GM12878 (cell line): ENCODE results near the gene ACTL7A. TPM values are rescaled to one million over a fixed set of nuclear protein-coding genes. Genes with fewer than 3 reads are reported as not detected.

Source experiments
- ATAC-seq: fragments of 200-7000 bp; cut with Tn5 transposase; 3 replicates; pipeline ENCODE4 v1.9.1; 2020; ENCODE audit warnings: mild to moderate bottlenecking, moderate library complexity
- BruUV-seq: library from RNA; stranded (reverse); fragments of 400-500 nt; replicated peaks from 2 replicates; lab custom pipeline; 2021; lab: Mats Ljungman, UMichigan
- CTCF ChIA-PET: fragments of 300-600 bp; sonication (Branson Sonifier 250); formaldehyde crosslinking; extraction: SDS; loops from one replicate; lab custom pipeline; 2021; ENCODE audit warnings: inconsistent platforms; lab: Yijun Ruan, JAX
- POLR2A ChIA-PET: fragments of 350-600 bp; formaldehyde crosslinking; extraction: SDS; loops from one replicate; lab custom pipeline; 2021; ENCODE audit warnings: inconsistent platforms; lab: Charles Lee
- RAD21 ChIA-PET: fragments of 300-600 bp; sonication (Branson Sonifier 250); formaldehyde crosslinking; loops from one replicate; lab custom pipeline; 2023; ENCODE audit warnings: antibody characterized with exemption; ENCODE audit not compliant: unreplicated experiment; lab: Charles Lee
- SMC1A ChIA-PET: fragments of 300-600 bp; sonication (Branson Sonifier 250); formaldehyde crosslinking; loops from one replicate; lab custom pipeline; 2023; ENCODE audit not compliant: unreplicated experiment, uncharacterized antibody; lab: Charles Lee
- DNase-seq: peaks from one replicate; pipeline ENCODE4 v3.0.0-alpha.2; 2011; ENCODE audit warnings: low read depth, low spot score
- FAIRE-seq: peaks from 3 replicates; lab custom pipeline; 2011; peaks lifted over from hg19 to GRCh38; lab: Jason Lieb, UNC
- H2AFZ ChIP-seq: 2 replicates; pipeline ENCODE4 v1.6.0; 2011; ENCODE audit warnings: low read depth, low read length, control low read depth; ENCODE audit not compliant: control insufficient read depth
- H3K27ac ChIP-seq: 2 replicates; pipeline ENCODE4 v1.5.1; 2011; ENCODE audit warnings: control low read depth; ENCODE audit not compliant: control insufficient read depth, insufficient read depth
- H3K27me3 ChIP-seq, 2 experiments: replicated peaks in 1 of 2; 2 replicates each; pipeline versions ENCODE4 v1.6.0 to v1.6.1; 2011; ENCODE audit warnings: low read length in 1 of 2; ENCODE audit not compliant: control insufficient read depth in 2 of 2, insufficient read depth in 2 of 2
- H3K36me3 ChIP-seq, 2 experiments: 2 replicates each; pipeline ENCODE4 v1.5.1; 2011; ENCODE audit warnings: low read length in 1 of 2; ENCODE audit not compliant: control insufficient read depth in 2 of 2, insufficient read depth in 2 of 2
- H3K4me1 ChIP-seq: 2 replicates; pipeline ENCODE4 v1.6.1; 2011; ENCODE audit warnings: mild to moderate bottlenecking, low read length, moderate library complexity, mixed read lengths; ENCODE audit not compliant: control insufficient read depth, insufficient read depth
- H3K4me2 ChIP-seq: 2 replicates; pipeline ENCODE4 v1.6.0; 2011; ENCODE audit warnings: control low read depth; ENCODE audit not compliant: control insufficient read depth, insufficient read depth
- H3K4me3 ChIP-seq: fragments of 200-600 bp; sonication (generic); 2 replicates; pipeline ENCODE4 v1.5.1; 2016
- H3K79me2 ChIP-seq: 2 replicates; pipeline ENCODE4 v1.6.0; 2011; ENCODE audit warnings: low read length; ENCODE audit not compliant: control insufficient read depth, insufficient read depth
- H3K9ac ChIP-seq: 2 replicates; pipeline ENCODE4 v1.8.0; 2011; ENCODE audit warnings: low read length, control low read depth, mixed read lengths; ENCODE audit not compliant: control insufficient read depth, insufficient read depth
- H3K9me3 ChIP-seq: replicated peaks from 3 replicates; pipeline ENCODE4 v1.5.1; 2011; ENCODE audit warnings: mild to moderate bottlenecking, low read length; ENCODE audit not compliant: control insufficient read depth, insufficient read depth
- H4K20me1 ChIP-seq: 2 replicates; pipeline ENCODE4 v1.6.0; 2011; ENCODE audit not compliant: control insufficient read depth, insufficient read depth
- MEF2B ChIP-seq: fragments of 450-650 bp; IDR thresholded peaks from 2 replicates; pipeline ENCODE4 v1.6.1; 2018; ENCODE audit warnings: mild to moderate bottlenecking, moderate library complexity; ENCODE audit not compliant: partially characterized antibody, poor library complexity, severe bottlenecking
- TAF1 ChIP-seq: IDR thresholded peaks from 2 replicates; pipeline ENCODE4 v1.6.1; 2011; ENCODE audit warnings: mild to moderate bottlenecking, low read depth, low read length, borderline replicate concordance
- ZNF217 ChIP-seq: fragments of 450-650 bp; IDR thresholded peaks from 2 replicates; pipeline ENCODE4 v1.6.1; 2017; ENCODE audit warnings: antibody characterized with exemption, mild to moderate bottlenecking
- WGBS: methylation state at CpG from one replicate; pipeline ENCODE4 v1.1.6; 2016; ENCODE audit warnings: low lambda C conversion rate; ENCODE audit not compliant: insufficient replicate concordance, insufficient coverage; ENCODE audit errors: missing lambda C conversion rate; 5-methylcytosine and 5-hydroxymethylcytosine counted together
- in situ Hi-C: fragments of 300-500 bp; cut with MboI; formaldehyde crosslinking; loops from 9 replicates; pipeline ENCODE4 v1.14.3; 2018; ENCODE audit warnings: mixed read lengths
- intact Hi-C: fragments of 100-400 bp; cut with micrococcal nuclease; formaldehyde crosslinking; loops from one replicate; pipeline ENCODE4 v1.14.2; 2022; ENCODE audit not compliant: unreplicated experiment
- polyA plus RNA-seq, 11 experiments: library from polyadenylated mRNA; depleted of rRNA in 4 of 11; unstranded in 6 of 11; stranded (reverse) in 5 of 11; fragments of >200 nt; fragmentation: Nextera tagmentation in 4 of 11; fragmentation: Illumina TruSeq in 1 of 11; extraction: Ambion mirVana in 4 of 11; extraction: Trizol in 1 of 11; gene quantifications; 1 replicate in 1 of 11; 2 replicates in 10 of 11; pipeline versions ENCODE4 v1.2.1 to v1.2.3, GENCODE V29; 2011 to 2016; ENCODE audit warnings: inconsistent platforms in 2 of 11, missing spikeins in 2 of 11, low read depth in 1 of 11
- total RNA-seq, 4 experiments: library from RNA; depleted of rRNA in 3 of 4; stranded (reverse); fragments of >200 nt in 3 of 4; fragmentation: Illumina TruSeq in 1 of 4; extraction: Trizol in 1 of 4; gene quantifications; 2 replicates each; pipeline versions ENCODE4 v1.2.1 to v1.2.3, GENCODE V29; 2013 to 2021

ACTL7A gene
- total and polyA plus RNA-seq, 10 of the 15 experiments (the other 5 are each of a cell fraction or from before 2014, with no cell fraction given), result not detected

DNA sequence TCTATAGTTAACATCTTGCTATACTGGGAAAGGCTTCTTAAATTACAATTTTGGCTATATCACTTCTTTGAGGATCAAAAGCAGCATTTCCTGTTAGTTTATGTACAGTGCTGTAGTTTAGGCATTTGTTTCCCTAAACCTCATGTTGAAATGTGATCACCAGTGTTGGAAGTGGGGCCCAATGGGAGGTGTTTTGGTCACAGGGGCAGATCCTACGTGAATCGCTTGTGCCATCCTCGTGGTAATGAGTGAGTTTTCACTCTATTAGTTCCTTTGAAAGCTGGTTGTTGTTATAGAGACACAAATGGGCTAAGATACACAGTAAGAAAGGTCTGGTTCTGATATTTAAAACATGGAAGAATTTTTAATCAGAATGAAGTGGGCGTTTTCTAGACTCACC is 5.8 kb downstream of the ACTL7A start:
- ChIA-PET POLR2A (no interaction called here), RAD21 (no interaction called here), CTCF (no interaction called here), SMC1A (no interaction called here)
- no peak overlapping the region for H3K4me2 ChIP-seq
- H3K27me3 ChIP-seq, result no peaks in the 10 kb centered on the region
- H3K9me3 ChIP-seq, result no peaks in the 10 kb centered on the region
- H3K9ac ChIP-seq, result no peak overlapping the region
- no peak for FAIRE-seq
- H3K4me1 ChIP-seq, result no peaks in the 10 kb centered on the region
- ATAC-seq, result no peak
- in situ Hi-C loops, result no loop called here
- WGBS, result 84% methylated on average over 4 of the region's 4 CpGs
- H3K36me3 ChIP-seq, result peaks cover 0 to 2% of the 10 kb centered on the region in 2 experiments; a peak in 2 of 4 replicates
- no peak for TF ChIP-seq ZNF217
- no peak for TF ChIP-seq MEF2B
- no peaks in the 10 kb centered on the region for H3K79me2 ChIP-seq
- H2AFZ ChIP-seq, result no peak overlapping the region
- H4K20me1 ChIP-seq, result no peaks in the 10 kb centered on the region
- intact Hi-C loops, result no loop called here
- no peak overlapping the region for H3K4me3 ChIP-seq
- DNase-seq, result no peak
- no TSS peak for BruUV-seq
- H3K27ac ChIP-seq, result no peak overlapping the region

DNA sequence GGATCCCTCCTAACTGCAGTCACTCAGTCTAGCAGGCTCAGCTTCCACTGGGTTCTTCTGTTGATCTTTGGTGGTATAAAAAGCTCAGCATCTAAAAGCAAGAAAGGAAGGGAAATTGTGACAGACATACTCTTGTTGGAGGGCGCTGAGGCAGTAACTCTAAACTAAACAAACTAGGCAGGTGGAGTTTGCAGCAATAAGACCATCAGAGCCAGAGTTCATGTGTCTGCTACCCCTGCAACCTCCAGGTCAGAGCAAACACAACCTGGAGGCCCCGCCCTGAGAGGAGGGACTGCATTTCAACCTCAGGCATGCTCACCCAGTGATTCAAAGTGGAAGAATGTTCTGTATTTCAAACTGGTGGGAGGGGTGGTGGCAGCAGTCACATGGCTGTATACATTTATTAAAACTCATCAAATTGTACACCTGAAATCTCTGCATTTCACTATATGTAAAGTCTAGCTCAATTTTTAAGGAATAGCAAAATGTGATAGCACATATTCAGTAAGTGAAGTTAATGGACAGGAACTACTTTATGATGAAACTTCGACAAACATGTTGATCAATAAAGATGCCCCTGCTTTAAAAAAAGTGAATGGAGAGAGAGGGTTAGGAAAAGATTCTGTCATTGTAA is 7.1 kb downstream of the ACTL7A start:
- in situ Hi-C loops, result no loop called here
- H3K79me2 ChIP-seq, result no peaks in the 10 kb centered on the region
- H3K36me3 ChIP-seq, result peaks cover 1 to 2% of the 10 kb centered on the region in 2 experiments
- no peak overlapping the region for H2AFZ ChIP-seq
- H3K27me3 ChIP-seq, result no peaks in the 10 kb centered on the region
- H3K4me1 ChIP-seq, result no peaks in the 10 kb centered on the region
- WGBS, result 92% methylated on average over 3 of the region's 3 CpGs
- no peak overlapping the region for H3K4me2 ChIP-seq
- TF ChIP-seq TAF1, result no peak
- RAD21 ChIA-PET, result no interaction called here
- SMC1A ChIA-PET, result interaction anchor here (0.9 to 1.6 kb wide), 3 partner anchors 10 to 21 kb away, joined by 4 to 8 read pairs (median 4); no protein-coding TSS in a partner anchor
- H3K9me3 ChIP-seq, result no peaks in the 10 kb centered on the region
- no peaks in the 10 kb centered on the region for H4K20me1 ChIP-seq
- no peak overlapping the region for H3K4me3 ChIP-seq
- DNase-seq, result no peak
- ATAC-seq, result no peak
- POLR2A ChIA-PET, result no interaction called here
- no peak overlapping the region for H3K27ac ChIP-seq
- H3K9ac ChIP-seq, result no peak overlapping the region
- CTCF ChIA-PET, result interaction anchor here (1.0 to 1.4 kb wide), 2 partner anchors 15 to 85 kb away, joined by 3 read pairs; no protein-coding TSS in a partner anchor
- FAIRE-seq, result no peak
- no TSS peak for BruUV-seq
- intact Hi-C loops, result no loop called here
